SU-DHL-6 (cell line): Measurements from ENCODE around the gene MYL6B.

ENCODE experiments used
- CTCF ChIP-seq: fragments of 200-600 bp; sonication (generic); IDR thresholded peaks from one replicate; pipeline ENCODE4 v1.5.1; 2017; ENCODE audit warnings: antibody characterized with exemption, mild to moderate bottlenecking, low read length, moderate library complexity; ENCODE audit not compliant: insufficient read depth, poor library complexity, severe bottlenecking
- EZH2phosphoT487 ChIP-seq: fragments of 200-600 bp; sonication (generic), shearing (Covaris generic); conservative IDR thresholded peaks from 2 replicates; pipeline ENCODE4 v1.6.1; 2018; ENCODE audit warnings: mild to moderate bottlenecking, antibody characterized with exemption, low read length, moderate library complexity, mixed read lengths

- TF ChIP-seq CTCF (no peak), EZH2phosphoT487 (no peak)
These were observed 23.0 kb upstream of the MYL6B start for GRCh38 chr12:56129206-56129941.
